AG10803 (cell line): ENCODE measurements around the gene GTF2H4.
A peak's percentile ranks its signal among the peaks of the same experiment; 100 is the strongest.
"Not testable (repeated sequence)": the region's sequence is repeated elsewhere in the genome, so short reads cannot be mapped to it uniquely, and the experiment has no call there.

ENCODE experiments used
- DNase-seq: peaks from one replicate; pipeline ENCODE4 v3.0.0; 2010; ENCODE audit warnings: low read depth
- H3K4me3 ChIP-seq: 2 replicates; pipeline ENCODE4 v1.5.1; 2011; ENCODE audit warnings: mild to moderate bottlenecking, low read length, control low read depth
- CTCF ChIP-seq: conservative IDR thresholded peaks from 2 replicates; pipeline ENCODE4 v1.5.1; 2011; ENCODE audit warnings: mild to moderate bottlenecking, low read length, control low read depth, inconsistent platforms

GTF2H4 gene

GRCh38 chr6:30900863-30901417 is 7.1 kb upstream of the GTF2H4 start:
- DNase-seq = no peak
- no peak for TF ChIP-seq CTCF

GRCh38 chr6:30901436-30901835 is 6.6 kb upstream of the GTF2H4 start:
- TF ChIP-seq CTCF = no peak
- DNase-seq = no peak
- H3K4me3 ChIP-seq = no peak overlapping the region

More at GRCh38 chr6:30900863-30901417, 7.1 kb upstream of the GTF2H4 start:
- H3K4me3 ChIP-seq = no peak overlapping the region

- DNase-seq, H3K4me3 ChIP-seq: not testable (repeated sequence)
Observed at GRCh38 chr6:30902196-30902595, 5.8 kb upstream of the GTF2H4 start.

- no peak overlapping the region for H3K4me3 ChIP-seq
- TF ChIP-seq CTCF = no peak
- DNase-seq = no peak
Observed at GRCh38 chr6:30902709-30903108, 5.3 kb upstream of the GTF2H4 start.

GRCh38 chr6:30903236-30903635 is 4.8 kb upstream of the GTF2H4 start:
- DNase-seq = no peak
- no peak for TF ChIP-seq CTCF
- no peak overlapping the region for H3K4me3 ChIP-seq

- DNase-seq = not testable (repeated sequence)
Observed at GRCh38 chr6:30907290-30907757, 683 bp upstream of the GTF2H4 start.

GRCh38 chr6:30908700-30909099 is 693 bp downstream of the GTF2H4 start:
- H3K4me3 ChIP-seq = peak overlapping the region; percentile 93
- TF ChIP-seq CTCF = no peak

More at GRCh38 chr6:30907290-30907757, 683 bp upstream of the GTF2H4 start:
- peak overlapping the region; percentile 93 for H3K4me3 ChIP-seq

GRCh38 chr6:30910473-30910872 is 2.5 kb downstream of the GTF2H4 start:
- not testable (repeated sequence) for DNase-seq, H3K4me3 ChIP-seq

More at GRCh38 chr6:30908700-30909099, 693 bp downstream of the GTF2H4 start:
- no peak for DNase-seq
